H1 (cell line): ENCODE measurements around the gene KCNAB3. TPM values are rescaled to one million over a fixed set of nuclear protein-coding genes. Genes with fewer than 3 reads are reported as not detected.

Experiments
- BRCA1 ChIP-seq: IDR thresholded peaks from 2 replicates; pipeline ENCODE4 v1.6.1; 2012; ENCODE audit warnings: low read depth, low read length, improper control_type of control experiment
- SIX5 ChIP-seq: IDR thresholded peaks from 2 replicates; pipeline ENCODE4 v1.6.1; 2011; ENCODE audit warnings: mild to moderate bottlenecking, low read depth, low read length
- TEAD4 ChIP-seq: IDR thresholded peaks from 2 replicates; pipeline ENCODE4 v1.6.1; 2012; ENCODE audit warnings: low read depth, low read length, inconsistent platforms, mixed read lengths
- polyA plus RNA-seq, 7 experiments: library from polyadenylated mRNA; depleted of rRNA in 3 of 7; stranded (reverse) in 5 of 7; unstranded in 2 of 7; fragments of >200 nt in 5 of 7; fragments of 200-250 nt in 2 of 7; gene quantifications; 1 replicate in 5 of 7; 2 replicates in 1 of 7; 4 replicates in 1 of 7; pipeline versions ENCODE4 v1.2.1 to v1.2.3, GENCODE V29; 2011 to 2013; ENCODE audit warnings: missing spikeins in 2 of 7, mixed read lengths in 2 of 7
- total RNA-seq: library from RNA; stranded (reverse); fragmentation: NEBNext Ultra II Directional; extraction: Animal tissue kit (Norgen Biotek cat#: 25700); gene quantifications from 2 replicates; pipeline ENCODE4 v1.2.1, GENCODE V29; 2021

The KCNAB3 gene
- total and polyA plus RNA-seq, 2 of the 8 experiments (the other 6 are each of a cell fraction or from before 2014, with no cell fraction given) = 1.7 to 2.4 TPM

DNA sequence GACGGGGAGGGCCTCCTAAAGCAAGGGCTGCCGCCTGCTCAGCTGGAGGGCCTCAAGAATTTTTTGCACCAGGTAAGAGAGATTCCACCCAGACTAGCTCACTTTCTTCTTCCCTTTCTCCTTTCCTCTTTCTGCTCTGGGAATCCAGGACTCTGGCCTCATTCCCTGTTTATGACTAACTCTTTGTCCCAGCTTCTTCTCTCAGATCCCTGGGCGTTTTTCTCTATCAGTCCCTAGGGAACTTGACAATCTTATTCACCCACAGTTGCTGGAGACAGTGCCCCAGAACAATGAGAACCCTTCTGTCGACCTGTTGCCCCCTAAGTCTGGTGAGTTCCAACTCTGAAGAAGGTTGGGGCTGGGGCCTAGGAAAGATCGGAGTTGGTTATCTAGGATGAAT, 18.0 kb upstream of the KCNAB3 start (continued):
- TF ChIP-seq SIX5 = no peak
- TF ChIP-seq TEAD4 = no peak
- no peak for TF ChIP-seq BRCA1
